GM12873 (cell line): Measurements from ENCODE around the gene TMEM131L.

Source experiments
- TF ChIP-seq, protein P1 (sequence below): IDR thresholded peaks from 2 replicates; pipeline ENCODE4 v1.5.1; 2012; ENCODE audit warnings: low read depth, mild to moderate bottlenecking, moderate library complexity, low read length, control low read depth; ENCODE audit not compliant: insufficient read depth; ENCODE audit errors: missing control alignments

TMEM131L gene

DNA sequence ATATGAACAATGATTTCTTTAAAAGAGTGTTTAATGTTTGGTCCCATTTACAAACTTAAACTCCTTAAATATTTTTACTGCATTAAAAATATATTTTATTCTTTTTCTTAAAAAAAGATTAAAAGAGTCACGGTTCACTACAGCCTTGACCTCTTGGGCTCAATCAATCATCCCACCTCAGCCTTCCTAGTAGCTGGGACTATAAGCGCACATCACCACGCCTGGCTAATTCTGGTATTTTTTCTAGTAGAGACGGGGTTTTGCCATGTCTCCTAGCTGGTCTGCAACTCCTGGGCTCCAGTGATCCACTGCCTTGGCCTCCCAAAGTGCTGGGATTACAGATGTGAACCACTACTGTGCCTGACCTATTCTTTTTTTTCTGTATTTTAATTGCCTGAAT lies 113.2 kb downstream of the TMEM131L start:
- TF ChIP-seq, protein P1, sequence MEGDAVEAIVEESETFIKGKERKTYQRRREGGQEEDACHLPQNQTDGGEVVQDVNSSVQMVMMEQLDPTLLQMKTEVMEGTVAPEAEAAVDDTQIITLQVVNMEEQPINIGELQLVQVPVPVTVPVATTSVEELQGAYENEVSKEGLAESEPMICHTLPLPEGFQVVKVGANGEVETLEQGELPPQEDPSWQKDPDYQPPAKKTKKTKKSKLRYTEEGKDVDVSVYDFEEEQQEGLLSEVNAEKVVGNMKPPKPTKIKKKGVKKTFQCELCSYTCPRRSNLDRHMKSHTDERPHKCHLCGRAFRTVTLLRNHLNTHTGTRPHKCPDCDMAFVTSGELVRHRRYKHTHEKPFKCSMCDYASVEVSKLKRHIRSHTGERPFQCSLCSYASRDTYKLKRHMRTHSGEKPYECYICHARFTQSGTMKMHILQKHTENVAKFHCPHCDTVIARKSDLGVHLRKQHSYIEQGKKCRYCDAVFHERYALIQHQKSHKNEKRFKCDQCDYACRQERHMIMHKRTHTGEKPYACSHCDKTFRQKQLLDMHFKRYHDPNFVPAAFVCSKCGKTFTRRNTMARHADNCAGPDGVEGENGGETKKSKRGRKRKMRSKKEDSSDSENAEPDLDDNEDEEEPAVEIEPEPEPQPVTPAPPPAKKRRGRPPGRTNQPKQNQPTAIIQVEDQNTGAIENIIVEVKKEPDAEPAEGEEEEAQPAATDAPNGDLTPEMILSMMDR, result no peak

DNA sequence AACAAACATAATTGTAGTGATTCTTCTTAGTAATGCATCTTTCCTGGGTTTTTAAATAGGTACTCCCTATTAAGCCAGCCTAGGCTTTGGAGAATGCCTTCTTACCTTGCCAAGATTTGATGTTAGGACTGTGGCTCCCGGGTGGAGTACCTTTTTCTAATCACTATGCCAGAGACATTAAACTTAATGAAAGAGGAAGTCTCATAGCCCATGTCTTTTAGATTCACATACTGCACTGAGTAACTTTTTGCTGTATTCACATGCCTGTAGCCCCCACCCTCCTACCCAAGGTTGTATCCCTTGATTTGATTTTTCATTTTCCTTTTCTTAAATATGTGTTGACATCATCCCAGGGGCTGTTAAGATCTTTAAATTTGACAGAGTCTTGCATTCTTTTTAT lies 113.7 kb downstream of the TMEM131L start:
- TF ChIP-seq, protein P1, result no peak

DNA sequence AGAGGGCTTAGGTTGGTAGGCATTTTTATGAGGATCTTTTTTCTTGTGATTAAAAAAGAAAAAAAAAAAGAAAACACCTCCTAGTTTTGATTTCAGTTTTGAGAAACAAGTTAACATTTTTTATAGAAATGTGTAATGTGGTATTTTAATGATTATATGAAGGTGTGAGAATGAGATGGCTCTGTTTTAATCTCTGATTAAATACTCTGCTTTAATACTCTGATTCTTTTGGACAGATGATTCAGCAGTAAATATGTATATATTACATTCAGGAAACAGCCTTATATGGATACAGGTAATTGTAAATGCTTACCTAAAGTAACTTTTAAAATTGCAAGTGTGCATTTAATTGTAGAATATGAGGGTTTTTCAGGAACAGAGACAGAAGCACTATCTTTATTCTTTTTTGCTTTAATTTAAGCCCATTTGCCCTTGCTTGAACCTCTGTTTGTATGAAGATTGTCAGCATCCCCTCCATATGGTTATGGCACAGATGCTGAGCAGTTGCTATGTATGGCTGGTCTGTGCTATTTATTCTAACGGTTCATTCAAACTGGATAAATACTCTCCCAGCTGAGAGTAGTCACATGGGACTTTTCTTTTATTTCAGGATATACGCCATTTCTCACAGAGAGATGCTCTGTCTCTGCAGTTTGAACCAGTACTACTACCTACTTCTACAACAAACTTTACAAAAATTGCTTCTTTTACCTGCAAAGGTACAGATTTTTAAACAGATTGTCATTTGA lies 117.0 kb downstream of the TMEM131L start:
- TF ChIP-seq, protein P1, result no peak

- TF ChIP-seq, protein P1, result no peak
These were observed 118.9 kb downstream of the TMEM131L start for GRCh38 chr4:153585026-153585425.

DNA sequence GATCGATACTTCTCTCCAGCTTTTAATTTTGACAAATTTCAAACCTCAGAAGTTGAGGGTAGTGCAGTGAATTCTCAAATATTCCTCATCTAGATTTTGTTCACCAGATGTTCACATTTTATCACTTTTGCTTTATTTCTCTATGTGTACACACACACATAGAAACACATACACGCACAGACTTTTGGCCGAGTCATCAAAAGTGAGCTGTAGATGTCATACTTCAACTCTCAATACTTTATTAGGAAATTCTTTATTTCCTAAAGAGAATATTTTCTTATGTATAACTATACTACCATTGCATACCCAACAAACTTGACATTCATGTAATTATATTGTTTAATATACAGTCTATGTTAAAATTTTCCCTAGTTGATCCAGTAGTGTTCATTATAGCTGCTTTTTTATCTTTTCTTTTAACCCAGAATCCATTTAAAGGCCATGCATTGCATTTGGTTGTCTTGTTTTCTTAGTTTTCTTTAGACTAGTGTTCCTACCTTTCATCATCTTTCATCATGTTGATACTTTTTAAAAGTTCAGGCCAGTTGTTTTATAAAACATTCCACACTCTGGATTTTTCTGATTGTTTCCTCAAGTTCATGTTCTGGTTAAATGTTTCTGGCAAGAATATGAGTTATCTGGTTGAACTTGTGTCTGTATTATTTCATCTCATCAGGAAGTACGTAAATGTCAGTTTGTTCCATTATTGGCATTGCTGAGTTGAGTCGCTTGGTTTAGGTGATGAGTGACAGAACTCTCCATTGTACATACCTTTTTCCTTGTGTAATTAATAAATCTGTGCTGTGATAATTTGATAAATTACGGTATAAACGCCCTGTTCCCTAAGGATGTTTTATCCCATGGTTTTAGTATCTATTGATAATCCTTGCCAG lies 123.8 kb downstream of the TMEM131L start:
- TF ChIP-seq, protein P1, result no peak

- TF ChIP-seq, protein P1, result no peak
These were observed 125.3 kb downstream of the TMEM131L start for GRCh38 chr4:153591441-153591840.

DNA sequence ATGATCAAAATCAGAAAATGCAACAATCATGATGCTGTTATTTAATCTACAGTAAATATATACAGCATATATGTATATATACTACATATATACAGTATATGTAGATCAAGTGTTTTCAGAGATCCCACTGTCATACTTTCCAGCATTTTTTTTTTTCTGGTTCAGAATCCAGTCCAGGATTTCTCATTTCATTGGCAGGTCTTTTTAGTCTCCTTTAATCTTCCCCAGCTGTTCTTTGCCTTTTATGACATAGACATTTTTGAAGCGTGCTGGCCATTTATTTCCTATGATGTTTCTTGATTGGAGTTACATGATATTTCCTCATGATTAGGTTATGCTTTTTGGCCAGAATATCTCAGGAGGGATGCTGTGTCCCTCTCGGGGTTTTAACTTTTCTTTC lies 125.9 kb downstream of the TMEM131L start:
- TF ChIP-seq, protein P1, result no peak
